Glomerular visceral epithelial cell (primary cell): ENCODE measurements around the gene NDUFB6.
"Not testable (repeated sequence)": the region's sequence is repeated elsewhere in the genome, so short reads cannot be mapped to it uniquely, and the experiment has no call there.

ENCODE experiments used
- DNase-seq: peaks from one replicate; pipeline ENCODE4 v3.0.0-alpha.2; 2016; ENCODE audit errors: extremely low spot score

Gene NDUFB6

GRCh38 chr9:32572900-32573523 is at the start of gene NDUFB6:
TSS of gene NDUFB6 (minus strand) at chr9:32573159. CDS start at chr9:32573060, 99 bp downstream.
- DNase-seq, result peak; percentile 89

DNA sequence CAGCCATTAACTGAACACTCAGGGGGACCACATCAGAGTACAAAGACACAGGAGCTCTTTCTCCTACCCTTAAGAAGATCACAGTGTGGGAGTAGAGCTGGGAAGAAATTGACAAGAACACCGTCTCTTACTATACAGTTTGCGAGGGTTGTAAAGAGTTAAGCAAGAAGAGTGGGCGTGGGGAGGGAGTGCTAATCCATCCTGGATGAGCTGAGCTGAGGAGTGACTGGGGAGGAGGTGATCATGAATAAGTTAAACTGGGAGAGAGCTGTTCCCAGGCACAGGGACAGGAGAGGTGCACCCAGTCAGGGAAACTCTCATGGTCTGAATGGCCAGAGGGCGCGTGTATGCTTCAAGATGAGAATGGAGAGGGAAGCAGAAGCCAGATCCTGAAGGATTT is 45.3 kb upstream of the NDUFB6 start:
- no peak for DNase-seq

DNA sequence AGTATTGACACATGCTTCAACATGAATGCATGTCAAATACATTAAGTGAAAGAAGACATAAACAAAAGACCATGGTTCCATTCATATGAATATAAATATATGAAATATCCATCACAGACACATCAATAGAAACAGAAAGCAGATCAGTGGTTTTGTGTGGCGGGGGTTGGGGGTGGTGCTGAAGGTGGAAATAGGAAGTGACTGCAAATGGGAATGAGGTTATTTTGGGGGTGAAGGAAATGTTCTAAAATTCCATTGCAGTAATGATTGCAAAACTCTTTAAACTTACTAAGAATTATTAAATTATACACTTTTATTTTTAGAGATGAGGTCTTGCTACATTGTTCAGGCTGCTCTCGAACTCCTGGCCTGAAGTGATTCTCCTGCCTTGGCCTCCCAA is 33.9 kb upstream of the NDUFB6 start:
- DNase-seq, result no peak

GRCh38 chr9:32603914-32604852 is 31.2 kb upstream of the NDUFB6 start:
- DNase-seq, result peak; percentile 63

DNA sequence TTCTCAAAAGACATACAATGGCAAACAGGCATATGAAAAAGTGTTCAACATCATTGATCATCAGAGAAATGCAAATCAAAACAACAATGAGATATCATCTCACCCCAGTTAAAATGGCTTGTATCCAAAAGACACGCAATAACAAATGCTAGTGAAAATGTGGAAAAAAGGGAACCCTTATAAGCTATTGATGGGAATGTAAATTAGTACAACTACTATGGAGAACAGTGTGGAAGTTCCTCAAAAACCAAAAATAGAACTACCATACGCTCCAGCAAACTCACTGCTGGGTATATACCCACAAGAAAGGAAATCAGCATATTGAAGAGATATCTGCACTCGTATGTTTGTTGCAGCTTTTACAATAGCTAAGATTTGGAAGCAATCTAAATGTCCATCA is 26.1 kb upstream of the NDUFB6 start:
- DNase-seq, result not testable (repeated sequence)

GRCh38 chr9:32596936-32597335 is 24.0 kb upstream of the NDUFB6 start:
- DNase-seq, result no peak

DNA sequence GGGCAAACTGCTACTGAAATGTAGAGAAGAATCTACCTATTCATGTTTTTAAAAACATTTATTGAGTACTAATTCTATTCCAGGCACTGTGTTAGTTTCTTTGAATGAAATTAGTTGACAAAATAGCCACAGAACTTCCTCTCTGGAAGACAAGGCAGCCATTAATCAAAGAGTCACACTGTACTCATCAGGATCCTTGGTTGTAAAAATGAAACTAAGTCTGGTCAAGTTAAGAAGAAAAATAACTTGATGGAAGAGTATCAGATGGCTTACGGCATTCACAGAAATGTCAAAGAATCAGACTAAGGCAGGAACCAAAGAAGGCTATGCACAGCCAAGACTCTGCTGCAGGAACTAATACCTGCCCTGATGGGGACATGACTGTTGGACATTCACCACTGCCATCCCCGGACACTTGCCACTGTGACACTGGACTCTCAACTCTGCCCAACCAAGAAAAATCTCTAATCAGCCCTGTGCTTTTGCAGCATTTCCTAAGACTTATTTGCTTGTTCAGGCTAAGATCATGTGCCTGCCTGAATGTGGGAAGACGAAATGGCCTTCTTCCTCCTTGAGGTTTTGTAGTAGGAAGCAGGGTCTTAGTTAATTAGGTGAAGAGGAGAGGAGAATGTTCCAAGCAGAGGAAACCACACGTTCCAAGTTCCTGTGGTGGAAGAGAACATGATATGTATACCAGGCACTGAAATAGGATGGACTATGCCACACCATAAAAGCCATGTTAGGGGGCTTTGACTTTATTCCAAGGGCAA is 23.3 kb upstream of the NDUFB6 start:
- DNase-seq, result no peak

GRCh38 chr9:32590898-32591297 is 17.9 kb upstream of the NDUFB6 start:
- DNase-seq, result no peak

- DNase-seq, result no peak
Measured at GRCh38 chr9:32590476-32590875, 17.5 kb upstream of the NDUFB6 start.

DNA sequence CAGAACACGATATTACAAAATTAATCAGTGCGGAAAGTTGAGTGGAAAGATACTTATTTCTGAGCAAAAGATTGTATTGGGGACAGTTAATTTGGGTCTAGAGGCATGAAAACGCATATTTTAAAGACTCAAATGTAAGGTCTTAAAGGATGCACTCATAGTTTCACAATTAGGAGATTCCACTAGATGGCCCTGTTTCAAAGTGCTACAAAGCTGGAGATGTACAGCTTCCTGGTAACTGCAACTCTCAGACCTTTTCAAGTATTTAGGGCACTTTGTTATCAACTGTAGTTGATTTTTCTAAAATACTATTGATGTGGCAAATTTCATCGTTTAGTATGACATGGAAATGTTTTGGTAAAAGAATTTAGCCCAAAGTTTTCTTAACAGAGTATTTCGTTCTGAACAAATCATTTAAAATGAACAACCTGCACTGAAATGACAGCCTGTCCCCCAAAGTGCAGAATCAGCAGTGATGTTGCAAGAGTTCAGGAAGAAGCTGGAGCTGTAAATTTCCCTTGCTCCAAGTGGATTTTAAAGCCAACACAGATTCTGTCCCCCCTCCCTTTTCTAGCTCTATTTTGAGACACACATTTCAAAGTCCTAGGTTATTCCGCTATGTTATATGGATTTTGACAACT is 16.2 kb upstream of the NDUFB6 start:
- DNase-seq, result peak; percentile 26

DNA sequence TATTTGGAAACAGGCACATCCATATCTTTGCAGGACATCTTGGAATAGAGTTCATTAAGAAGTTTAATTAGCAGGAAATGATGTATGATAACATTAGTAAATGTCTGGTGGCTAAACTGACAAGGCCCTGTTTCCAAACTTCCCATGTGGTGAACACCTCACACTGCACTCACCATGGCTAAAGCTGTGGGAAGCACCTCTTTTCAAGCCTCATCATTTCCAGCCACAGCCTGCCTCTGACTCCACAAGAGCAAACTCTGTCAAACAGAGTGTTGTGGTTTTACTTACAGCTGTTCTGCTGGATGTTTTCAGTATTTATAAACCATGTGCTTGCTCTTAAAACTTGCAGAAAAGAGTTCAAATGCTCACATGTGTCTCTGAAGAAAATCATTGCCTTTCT is 14.9 kb upstream of the NDUFB6 start:
- DNase-seq, result no peak

DNA sequence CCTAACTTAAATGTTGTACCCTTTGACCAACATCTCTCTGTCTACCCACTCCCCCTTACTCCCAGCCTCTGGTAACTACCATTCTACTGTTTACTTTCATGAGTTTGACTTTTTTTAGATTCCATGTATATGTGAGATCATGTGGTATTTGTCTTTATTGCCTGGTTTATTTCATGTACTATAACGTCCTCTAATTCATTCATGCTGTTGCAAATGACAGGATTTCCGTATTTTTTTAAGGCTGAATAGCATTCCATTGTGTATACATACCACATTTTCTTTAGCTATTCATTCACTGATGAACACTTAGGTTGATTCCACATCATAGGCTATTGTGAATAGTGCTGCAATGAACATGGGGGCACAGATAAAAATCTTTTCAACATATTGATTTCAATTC is 11.8 kb upstream of the NDUFB6 start:
- DNase-seq, result no peak

DNA sequence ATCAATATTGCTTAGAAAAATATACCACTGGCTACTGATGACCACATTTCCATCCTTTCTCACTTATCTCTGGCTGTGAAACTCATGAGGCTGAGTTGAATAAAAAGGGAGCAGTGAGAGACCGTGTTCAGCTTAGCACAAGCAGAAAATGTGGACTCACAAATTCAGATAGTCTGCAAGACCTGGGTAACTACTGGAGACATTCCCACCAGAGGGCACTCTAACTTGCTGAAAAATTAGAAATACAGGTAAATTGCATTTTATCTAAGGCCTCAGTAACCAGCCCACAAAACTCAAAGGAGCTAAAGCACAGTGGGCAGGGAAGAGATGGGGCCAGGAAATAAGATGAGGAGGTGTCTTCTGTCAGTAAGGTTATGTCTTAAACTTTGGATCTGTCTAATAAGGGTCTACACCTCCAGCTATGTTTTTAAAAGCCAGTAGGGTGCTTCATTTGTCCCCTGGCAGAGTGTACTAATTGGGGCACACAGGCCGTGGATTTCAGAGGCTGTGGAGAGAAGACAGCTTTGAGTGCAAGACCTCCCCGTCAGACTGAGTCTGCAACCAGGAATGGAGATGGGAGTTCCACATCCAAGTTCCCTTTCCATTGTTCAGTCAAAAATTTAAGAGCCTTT is 8.7 kb upstream of the NDUFB6 start:
- peak; percentile 58 for DNase-seq

DNA sequence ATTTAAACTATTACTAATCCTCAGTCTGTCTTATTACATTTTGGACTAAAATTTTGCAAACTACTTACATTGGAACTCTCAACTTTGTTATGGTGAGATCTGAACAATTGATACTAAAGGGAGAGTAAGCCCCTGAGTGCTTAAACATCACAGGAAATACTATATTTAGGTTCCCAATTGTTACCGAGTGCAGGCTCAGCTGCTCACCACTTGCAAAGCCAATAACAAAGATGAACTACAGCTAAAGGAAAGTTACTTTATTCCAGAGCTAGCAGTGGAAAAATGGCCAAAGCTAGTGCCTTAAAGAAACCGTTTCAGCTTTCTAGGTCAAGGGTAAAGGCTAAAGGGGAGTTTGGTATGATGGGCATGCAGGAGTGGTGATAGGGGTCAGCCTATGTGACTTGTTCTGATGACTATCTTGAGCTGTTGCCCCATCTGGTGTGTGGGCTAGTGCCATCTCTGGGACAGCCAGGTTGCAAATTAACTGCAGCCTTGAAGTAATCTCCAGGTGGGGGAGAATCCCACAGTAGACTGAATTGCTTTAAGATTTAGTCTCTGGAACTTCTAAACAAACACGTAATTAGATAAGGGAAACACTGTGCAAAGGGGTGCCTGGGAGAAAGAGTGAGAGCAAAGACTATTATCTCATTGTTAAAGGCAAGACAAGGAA is 7.8 kb upstream of the NDUFB6 start:
- DNase-seq, result no peak

DNA sequence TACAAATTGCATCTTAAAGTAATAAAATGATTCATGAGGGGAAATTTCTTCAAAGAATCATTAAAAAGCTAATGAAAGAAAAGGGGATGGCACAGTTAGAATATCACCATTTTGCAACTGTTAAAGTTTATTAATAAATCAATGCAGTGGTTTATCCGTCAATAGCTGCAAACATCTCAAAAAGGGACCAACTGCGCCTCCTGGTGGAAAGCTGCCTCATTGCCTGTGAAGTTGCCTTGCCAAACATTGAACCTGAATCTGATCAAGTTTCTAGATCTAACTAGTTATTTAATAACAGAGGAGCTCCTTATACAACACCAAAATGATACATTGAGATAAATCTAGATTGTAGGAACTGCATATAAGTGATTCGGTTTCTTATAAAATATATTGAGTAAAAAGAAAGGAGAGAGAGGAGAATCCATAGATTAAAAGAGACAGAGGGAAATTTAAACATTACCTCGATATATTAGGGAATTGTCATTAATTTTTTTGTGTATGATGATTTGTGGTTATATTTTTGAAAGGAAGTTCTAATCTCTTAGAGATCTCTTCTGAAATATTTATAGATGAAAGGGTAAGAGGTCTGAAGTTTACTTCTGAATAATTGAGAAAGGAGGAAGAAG is 6.9 kb upstream of the NDUFB6 start:
- DNase-seq, result peak; percentile 56

- DNase-seq, result no peak
Measured at GRCh38 chr9:32578976-32579375, 6.0 kb upstream of the NDUFB6 start.

DNA sequence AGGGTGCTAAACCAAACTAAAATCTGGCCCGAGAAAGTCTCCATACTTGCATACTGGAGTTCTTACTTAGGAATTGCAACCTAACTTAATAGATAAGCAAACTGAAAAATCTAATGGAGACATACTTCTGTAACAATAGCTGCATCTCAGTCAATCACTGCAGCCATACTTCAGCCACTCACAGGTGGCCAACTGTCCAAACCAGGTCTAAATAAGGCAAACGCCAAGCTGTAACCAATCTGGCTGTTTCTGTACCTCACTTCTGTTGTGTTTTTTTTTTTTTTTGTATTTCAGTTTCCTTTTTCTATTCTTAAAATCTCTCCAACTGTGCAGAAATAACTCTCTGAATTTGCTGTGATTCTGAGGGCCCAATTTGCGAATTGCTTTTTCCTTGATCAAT is 4.4 kb upstream of the NDUFB6 start:
- no peak for DNase-seq

DNA sequence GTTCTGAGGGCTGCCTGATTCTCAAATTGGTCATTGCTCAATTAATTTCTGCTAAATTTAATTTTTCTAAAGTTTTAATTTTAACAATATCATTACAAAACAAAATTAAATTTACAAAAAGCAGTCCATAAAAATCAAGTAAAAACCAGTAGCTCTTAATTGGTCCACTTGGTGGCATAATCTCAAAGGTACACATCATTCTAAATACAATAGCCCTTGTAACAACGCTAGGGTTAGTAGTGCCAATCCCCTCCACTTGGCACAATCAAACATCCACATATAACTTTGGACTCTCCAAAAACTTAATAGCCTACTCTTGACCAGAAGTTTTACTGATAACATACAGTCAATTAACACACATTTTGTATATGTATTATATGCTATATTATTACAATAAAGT is 1.9 kb upstream of the NDUFB6 start:
- no peak for DNase-seq

DNA sequence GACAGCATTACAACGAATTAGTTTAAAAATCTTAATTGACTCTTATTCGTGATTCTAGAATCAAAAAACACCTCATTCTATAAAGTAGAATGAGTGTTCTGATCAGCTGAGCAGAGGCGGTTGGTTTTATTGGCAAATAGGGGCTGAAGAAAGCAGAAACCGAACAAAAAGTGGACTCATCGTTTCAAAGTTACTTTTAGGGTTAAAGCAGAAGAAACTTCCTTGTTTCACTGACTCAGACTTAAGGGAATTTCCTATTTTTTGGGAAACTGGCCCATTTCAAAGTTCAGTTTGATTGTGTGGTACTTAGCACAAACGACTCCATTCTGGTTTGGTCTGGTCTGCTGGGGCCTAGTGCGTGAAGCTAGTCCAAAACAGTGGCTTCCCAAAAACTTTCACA is 862 bp upstream of the NDUFB6 start:
- DNase-seq, result no peak
